Measurements from ENCODE around the gene CEP295NL.

The CEP295NL gene

DNA sequence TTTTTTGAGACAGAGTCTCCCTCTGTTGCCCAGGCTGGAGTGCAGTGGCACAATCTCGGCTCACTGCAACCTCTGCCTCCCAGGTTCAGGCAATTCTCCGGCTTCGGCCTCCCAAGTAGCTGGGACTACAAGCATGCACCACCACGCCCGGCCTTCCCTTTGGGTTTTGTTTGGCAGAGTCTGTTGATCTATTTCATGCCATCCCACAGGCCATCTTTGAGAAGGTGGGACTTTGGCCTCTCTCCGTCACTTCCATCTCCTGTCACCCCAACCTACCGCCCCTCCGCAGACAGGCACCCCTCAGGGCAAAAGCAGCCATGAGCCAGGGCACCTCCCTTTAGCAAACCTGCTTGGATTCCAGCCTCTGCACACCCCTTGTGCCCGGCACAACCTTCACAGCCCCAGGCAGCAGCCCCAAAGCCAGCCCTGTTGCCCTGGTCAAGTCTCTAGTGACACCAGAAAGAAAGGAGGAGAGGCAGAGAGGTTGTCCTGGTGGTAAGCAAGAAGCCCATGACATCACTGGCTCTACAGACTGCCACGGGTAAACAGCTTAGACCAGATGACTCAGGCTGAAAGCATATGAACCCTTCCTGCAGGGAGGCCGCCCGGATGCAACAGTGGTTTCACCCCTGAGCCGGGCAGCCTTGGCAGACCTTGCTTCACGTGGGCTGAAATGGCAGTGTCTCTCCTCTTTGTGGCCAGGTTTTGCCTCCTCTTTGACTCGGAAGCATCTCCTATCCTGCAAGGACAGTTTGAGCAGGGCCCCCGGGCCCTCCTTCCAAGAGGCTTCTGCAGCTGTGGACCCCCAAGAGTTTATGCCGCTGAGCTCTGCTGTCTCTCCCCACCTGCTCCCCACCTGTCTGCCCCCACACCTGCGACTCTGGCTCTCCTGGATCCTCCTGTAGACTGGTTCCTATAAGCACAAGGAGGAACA is 30.3 kb upstream of the CEP295NL start:
- DNase-seq (ENCODE audit: low read depth): peak; percentile 96
- peak overlapping the region; percentile 23 for H3K4me3 ChIP-seq (ENCODE audit: low read depth, low read length)

DNA sequence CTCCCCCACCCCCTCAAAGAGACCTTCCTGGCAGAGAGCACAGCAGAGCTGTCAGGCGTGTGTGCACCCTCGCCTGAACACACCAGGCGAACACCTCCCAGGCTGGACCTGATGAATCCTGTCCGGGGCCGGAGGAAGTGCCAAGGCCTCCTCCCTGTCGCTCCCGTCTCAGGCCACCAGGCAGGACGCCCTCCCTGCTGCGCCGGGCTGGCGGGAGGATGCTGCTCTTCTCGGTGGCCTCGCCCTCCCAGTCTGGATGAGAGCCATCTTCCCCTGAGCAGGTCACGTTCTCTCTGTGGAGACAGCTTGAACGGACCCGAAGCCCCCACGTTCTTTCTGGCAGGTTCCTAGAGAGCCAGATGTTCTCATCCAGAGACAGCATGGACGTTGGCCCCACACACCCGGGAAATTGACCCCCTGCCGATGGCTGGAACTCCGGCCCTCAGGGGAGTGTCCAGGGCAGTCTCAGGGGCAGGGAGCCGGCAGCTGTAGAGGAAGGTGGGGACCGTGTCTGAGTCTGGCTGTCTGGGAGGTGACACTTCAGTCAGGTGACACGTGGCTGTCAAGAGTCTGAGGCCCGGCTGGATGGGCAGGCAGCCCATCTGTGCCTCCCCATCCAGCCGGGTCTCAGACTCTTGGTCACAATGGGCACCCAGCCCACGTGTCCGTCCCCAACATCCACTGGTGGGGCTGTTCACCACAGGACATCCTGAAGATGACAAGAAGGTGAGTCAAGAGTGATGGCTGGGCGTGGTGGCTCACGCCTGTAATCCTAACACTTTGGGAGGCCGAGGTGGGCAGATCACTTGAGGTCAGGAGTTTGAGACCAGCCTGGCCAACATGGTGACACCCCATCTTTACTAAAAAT is 27.1 kb upstream of the CEP295NL start:
- no peak for DNase-seq (ENCODE audit: low read depth)
- no peak overlapping the region for H3K4me3 ChIP-seq (ENCODE audit: low read depth, low read length)

DNA sequence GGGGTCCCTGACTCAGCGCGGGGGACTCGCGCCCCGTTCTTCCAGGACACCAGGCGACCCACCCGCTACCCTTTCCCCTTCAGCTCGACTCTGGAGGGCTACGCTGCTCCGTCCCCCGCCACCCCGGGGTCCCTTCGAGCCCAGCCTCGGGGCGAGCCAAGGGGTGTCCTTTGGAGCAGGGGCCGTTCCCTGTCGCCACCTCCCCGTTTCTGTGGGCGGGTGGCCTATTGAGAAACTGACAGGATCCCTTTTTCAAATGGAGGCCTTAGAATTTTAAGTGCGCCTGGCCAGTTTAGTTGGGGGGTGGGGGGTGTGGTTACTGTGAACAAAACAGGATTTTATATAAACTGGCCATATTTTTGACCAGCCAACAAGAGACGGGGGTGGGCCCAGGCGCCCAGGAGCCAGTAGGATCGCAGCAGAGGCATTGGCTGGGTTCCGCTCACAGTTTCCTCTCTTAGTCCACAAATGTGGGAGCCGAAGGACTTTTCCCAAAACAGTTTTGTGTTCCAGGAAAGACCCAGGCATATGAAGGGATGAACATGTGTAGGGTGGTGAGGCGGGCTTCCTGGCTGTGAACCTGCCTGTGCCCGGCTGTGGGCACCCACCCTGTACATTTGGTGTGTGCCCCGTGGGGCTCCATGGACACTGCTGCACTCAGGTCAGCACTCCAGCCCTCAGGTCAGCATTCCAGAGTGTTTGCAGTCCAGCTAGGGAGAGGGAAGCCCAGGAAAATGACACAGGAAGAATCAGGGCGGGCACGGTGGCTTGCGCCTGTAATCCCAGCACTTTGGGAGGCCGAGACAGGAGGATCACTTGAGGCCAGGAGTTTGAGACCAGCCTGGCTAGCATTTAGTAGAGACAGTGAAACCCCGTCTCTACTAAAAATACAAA is 22.9 kb upstream of the CEP295NL start:
- peak overlapping the region; percentile 75 for H3K4me3 ChIP-seq (ENCODE audit: low read depth, low read length)
- DNase-seq (ENCODE audit: low read depth): no peak

DNA sequence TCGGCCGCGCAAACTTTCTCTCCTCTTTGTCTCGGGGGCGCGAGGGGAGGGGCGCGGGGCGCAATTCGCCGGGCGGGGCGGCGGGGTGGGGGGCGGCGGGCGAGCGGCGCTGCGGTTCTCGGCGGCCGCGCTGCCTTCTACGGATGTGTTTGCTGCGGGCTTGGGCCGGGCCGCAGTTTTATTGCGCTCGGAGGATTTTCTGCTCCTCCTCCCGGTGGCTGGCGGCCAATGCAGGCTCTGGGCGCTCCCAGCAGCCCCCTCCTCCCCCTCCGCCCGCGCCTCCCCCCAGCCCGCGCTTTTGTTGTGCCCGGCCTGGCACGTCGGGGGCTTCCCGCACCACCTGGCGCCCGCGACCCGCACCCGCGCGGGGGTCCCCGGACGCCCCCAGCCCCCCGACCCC is 22.2 kb upstream of the CEP295NL start, which contains the start of gene TIMP2:
Gene TIMP2, minus strand, starts transcription at position 154 of the 400 bp plus-strand sequence. CDS start 299 bp downstream, outside the sequence.
- peak within 1 kb of the TSS; percentile 75 for H3K4me3 ChIP-seq (ENCODE audit: low read depth, low read length)
- DNase-seq (ENCODE audit: low read depth): no peak

DNA sequence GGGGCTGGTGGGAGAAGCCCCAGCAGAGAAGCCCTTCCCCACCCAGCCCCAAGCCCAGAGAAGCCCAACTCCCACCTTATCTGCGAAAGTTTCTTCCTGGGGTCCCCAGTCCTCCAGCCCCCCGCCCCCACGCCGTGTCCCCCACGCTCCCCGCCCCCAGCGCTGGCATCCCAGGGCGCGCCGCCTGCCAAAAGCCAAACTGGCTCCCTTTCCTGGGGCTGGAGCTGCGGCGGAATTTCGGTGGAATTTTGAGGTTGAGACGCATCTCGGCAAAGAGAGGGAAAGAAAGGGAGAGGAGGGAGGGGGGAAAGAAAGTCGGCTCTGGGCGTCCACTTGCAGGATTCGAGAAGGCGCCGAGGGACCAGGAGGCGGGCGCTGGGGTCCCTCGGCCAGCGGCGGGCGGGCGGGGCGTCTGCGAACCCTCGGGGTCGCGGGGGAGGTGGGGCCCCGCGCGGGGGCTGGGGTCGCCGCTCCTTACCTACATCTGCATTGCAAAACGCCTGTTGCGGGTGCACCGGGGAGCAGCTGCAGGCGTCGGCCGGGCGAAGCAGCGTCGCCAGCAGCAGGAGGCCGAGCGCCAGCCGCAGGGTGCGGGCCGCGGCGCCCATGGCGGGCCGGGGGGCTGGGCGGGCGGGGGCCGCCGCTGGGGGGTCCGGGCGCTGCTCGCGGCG is 21.6 kb upstream of the CEP295NL start:
- H3K4me3 ChIP-seq (ENCODE audit: low read depth, low read length): peak overlapping the region; percentile 75
- DNase-seq (ENCODE audit: low read depth): no peak

DNA sequence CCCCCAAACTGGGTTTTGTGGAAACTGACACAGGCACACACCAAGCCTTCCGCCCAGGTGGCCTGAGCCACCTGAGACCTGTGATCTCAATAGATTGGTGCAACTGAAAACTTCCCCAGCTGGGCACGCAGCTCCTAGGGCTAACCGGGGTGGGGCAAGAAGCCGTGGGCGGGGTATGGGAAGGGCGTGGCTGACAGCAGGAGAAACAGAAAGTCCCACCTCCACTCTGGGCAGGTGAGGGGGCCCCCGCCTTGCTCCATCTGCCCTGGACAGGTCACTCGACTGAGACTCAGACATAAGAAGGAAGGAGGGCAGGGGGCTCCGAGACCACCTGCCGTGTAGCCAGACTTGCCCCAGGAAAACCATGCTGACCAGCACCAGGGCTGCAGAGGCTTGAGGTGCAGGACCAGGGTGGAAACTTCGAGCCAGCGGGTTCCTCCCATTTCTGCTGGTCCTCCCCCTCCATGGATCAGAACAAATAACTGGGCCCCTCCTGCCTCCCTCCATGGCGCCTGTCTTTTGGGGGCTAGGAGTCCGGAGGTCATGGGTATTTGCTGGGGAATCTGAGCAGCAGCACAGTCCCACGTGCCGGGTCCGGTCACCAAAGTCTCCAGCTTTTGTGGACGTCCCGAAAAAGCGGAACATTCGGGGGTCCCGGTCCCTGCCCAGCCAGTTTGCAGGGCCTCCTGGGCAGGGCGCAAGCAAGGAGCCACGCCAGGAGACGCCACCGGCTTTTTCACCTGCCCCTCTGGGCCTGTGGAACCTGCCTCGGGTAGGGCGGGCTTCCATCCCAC is 20.9 kb upstream of the CEP295NL start:
- no peak for DNase-seq (ENCODE audit: low read depth)
- peak overlapping the region; percentile 75 for H3K4me3 ChIP-seq (ENCODE audit: low read depth, low read length)

DNA sequence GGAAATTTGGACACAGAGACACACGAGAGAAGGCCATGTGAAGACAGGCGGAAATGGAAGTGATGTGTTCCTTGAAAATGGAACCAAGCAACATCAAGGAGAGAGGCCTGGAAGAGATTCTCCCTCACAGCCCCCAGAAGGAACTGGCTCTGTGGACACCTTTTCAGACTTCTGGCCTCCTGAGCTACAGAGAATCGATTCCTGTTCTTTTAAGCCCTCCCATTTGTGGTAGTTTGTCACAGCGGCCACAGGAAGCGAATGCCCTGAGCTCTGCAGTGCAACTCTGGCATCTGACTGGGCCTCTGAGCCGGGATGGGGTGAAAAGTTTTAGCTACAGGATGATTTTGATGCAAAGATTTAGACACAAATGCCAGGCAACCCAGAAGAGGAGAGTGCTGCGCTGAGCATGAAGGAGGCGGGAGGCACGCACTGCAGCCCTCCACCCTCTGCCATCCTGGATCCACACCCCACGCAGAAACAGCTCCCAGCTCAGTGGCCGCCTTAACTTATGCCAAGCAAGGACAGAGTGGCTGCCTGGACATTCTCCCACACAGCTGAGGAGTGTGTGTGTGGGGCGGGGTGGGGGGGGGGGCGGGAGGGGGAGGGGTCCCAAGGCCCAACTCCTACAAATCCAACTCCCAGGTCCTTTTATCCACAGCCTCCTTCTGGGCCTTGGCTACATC is 20.0 kb upstream of the CEP295NL start:
- peak overlapping the region; percentile 75 for H3K4me3 ChIP-seq (ENCODE audit: low read depth, low read length)
- DNase-seq (ENCODE audit: low read depth): no peak

DNA sequence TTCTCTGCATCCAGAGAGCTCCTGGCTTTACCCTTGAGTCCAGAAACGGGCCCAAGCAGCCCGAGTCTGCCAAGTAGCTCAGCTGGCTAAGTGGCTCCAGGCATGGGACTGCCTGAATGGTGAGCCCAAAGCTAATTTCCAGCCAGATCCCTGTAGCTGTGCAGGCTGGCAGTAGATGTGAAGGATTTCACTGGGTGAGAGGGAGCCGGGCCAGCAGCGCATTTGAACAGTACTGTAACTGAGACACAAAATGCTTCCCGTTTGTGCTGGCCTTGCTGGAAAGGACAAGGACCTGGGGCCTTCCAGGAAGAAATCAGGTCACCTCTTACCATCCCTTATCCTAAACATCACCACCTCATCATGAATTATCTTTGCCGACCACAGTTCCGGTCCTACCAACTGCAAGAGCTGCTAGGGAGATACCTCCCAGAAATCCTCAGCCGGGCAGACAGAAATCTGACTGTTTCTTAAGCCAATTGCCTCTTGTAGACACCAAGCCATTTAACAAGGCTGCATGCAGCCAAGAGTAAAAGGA is 18.5 kb upstream of the CEP295NL start:
- no peak for DNase-seq (ENCODE audit: low read depth)
- H3K4me3 ChIP-seq (ENCODE audit: low read depth, low read length): no peak overlapping the region

DNA sequence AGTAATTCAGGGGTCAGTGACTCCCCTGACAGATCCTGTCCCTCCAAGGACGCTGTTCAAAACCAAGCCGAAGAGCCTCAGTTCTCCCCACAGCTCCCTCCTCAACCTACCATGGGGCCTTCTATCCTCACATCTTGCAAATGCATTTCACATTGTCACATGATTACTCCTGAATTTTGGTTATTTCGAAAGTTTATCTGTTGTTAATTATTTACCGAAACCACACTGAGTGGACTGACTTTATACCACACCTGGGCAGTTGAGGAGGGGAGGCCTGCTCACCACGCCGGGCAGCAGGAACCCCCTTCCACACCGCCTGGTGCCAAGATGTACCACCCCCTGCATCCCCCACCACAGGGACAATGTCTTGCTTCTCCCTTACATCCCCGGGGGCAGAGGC is 17.5 kb upstream of the CEP295NL start:
- no peak overlapping the region for H3K4me3 ChIP-seq (ENCODE audit: low read depth, low read length)
- no peak for DNase-seq (ENCODE audit: low read depth)

DNA sequence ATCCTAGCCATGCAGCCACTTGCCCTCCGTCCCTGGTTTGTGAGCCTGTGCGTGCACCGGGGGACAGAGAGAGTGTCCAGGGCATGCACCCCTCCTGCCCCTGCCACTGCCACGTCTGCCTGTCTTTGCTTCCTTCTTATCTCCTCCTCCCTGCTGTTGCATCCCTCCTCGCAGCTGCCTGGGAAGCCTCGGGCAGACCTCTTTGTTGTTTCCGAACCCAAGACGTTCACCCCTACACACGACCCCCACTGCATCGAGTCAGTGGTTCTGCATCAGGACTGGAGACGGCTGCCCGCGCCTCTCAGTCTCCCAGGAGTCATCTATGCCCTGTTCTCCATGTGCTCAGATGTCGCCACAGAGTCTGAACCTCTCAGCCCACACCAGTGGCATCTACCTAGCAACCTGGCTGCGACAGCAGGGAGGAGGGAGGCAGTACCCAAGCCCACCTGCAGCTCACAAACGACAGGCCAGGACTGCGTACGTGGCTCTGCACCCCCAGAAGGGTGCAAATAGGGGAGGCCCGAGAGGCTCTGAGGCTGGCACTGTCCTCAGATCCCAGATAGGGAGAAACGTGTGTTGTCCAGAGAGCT is 17.0 kb upstream of the CEP295NL start:
- no peak for DNase-seq (ENCODE audit: low read depth)
- no peak overlapping the region for H3K4me3 ChIP-seq (ENCODE audit: low read depth, low read length)

DNA sequence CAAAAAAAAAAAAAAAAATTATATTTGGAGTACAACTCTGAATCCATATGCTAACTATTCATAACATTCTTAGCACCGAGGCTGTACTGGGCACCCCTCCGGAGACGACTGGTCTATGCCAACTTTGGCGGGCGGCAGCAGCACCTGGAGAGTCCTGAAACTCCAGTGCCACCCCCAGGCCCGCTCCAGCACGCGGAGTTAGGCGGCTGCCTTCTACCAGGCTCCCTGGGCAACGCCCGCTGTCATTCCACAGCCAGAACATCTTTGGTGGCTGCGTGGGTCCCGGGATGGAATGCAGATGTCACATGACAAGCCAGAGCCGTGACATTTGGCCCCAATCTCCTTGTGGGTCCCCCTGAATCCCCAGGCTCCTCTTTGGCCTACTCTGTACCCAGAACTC is 16.0 kb upstream of the CEP295NL start:
- H3K4me3 ChIP-seq (ENCODE audit: low read depth, low read length): no peak overlapping the region
- no peak for DNase-seq (ENCODE audit: low read depth)

DNA sequence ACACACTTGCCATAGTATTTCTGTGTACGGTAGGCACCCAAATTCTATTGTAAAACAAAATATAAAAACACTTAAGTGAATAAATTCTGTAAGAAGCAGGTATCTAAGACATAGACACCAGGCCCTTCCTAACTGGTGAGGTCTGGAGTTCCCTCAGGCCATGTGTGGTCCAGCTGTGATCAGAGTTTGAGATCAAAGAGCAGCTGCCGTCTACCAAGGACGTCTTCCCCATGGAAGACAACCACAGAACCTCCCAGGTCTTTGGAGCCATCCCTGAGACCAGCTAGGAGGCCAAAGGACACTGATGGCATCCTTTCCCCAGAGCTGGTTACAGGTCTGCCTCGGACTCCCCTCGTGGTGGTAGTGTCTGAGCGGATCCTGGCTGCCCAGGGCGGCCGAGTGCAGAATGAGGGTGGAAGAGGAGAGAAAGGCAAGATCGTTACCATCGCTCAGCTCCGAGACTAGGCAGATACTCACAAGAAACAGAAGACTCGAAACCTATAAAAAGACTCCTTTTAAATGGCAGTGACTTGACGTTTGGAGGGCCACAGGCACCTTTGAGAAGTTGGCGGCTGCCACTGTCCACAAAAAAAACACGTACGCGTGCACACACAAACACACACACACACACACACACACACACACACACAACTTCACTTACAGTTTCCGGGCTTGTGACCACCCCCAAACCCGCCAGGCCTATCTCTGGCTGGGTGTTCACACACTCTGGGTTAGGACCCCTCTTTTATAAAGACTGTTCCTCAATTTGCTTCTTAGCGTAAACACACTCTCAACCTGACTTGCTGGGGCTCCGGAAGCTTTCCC is 14.7 kb upstream of the CEP295NL start:
- no peak overlapping the region for H3K4me3 ChIP-seq (ENCODE audit: low read depth, low read length)
- DNase-seq (ENCODE audit: low read depth): no peak

DNA sequence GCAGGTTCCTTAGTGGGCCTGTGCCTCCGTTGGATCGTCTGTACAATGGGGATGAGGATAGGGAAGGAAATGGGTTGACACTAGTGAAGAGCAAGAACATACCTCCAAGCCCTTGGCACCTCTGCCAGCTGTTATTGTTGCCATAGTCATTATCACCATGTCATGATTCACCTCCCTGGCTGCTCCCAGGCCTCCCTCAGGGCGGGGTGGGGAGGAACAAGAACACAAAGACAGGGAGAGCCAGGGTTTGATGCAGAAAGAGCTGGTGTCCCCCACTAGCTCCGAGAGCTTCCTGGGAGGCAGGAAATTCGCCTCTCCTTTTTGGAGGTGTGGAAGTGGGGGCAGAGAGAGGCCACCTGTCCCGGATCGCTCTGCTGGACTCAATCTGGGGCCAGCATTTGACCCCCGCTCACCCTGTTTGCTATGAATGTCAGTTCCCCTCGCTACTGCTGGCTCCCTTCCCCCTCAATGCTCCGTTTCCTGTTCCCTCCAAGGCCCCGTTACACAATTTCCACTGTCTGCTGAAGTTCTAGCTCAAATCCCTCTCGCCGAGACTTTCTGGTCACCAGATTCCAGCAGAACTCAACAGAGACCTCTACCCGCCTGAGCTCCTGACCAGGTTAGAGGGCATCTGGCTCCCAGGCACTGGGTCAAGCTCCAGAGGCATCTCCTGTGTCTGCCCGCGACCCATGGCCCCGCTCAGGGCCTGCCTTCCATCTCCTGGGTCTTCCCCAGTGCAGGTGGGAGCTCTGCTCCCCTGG is 13.1 kb upstream of the CEP295NL start:
- no peak overlapping the region for H3K4me3 ChIP-seq (ENCODE audit: low read depth, low read length)
- DNase-seq (ENCODE audit: low read depth): no peak

DNA sequence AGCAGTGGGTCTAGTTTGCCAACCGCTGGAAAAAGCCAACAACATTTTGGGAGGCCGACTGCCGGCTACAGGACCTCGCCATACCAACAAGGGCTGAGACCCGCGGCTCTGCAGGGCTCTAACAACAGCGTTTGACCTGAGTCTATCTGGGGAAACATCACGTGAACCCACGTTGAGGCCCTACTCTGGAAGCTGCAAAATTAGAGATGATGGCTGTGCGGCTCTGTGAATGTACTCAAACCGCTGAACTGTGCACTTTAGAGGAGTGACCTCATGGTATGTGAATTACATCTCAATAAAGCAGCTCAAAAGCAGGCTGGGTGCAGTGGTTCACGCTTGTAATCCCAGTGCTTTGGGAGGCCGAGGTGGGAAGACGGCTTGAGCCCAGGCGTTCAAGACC is 10.1 kb upstream of the CEP295NL start:
- no peak for DNase-seq (ENCODE audit: low read depth)
- no peak overlapping the region for H3K4me3 ChIP-seq (ENCODE audit: low read depth, low read length)

DNA sequence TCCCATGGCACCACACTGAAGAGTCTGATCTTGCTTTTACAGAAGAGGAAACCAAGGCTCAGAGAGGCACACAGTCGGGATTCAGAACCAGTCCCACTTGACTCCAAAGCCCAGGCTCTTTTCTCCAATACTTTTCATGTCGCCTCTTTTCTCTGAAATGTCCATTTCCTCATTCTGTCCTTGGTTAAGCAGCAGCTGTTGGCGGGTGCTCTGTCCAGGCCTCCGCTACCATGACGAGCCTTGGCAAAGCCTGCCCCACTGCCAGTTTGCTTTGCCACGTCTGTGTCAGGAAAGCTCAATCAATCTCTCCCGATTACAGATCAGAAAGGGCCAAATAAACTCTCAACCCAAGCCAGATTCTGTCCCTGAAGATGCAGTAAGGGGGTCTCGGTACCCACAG is 9.1 kb upstream of the CEP295NL start:
- H3K4me3 ChIP-seq (ENCODE audit: low read depth, low read length): no peak overlapping the region
- no peak for DNase-seq (ENCODE audit: low read depth)
